Urothelium cell line (cell line): ENCODE results near the gene GARNL3.

ENCODE experiments used
- DNase-seq: peaks from one replicate; pipeline ENCODE4 v3.0.0; 2011; ENCODE audit warnings: low spot score, mixed read lengths
- FAIRE-seq: peaks from 2 replicates; lab custom pipeline; 2011; peaks lifted over from hg19 to GRCh38; lab: Jason Lieb, UNC

GARNL3 gene

DNA sequence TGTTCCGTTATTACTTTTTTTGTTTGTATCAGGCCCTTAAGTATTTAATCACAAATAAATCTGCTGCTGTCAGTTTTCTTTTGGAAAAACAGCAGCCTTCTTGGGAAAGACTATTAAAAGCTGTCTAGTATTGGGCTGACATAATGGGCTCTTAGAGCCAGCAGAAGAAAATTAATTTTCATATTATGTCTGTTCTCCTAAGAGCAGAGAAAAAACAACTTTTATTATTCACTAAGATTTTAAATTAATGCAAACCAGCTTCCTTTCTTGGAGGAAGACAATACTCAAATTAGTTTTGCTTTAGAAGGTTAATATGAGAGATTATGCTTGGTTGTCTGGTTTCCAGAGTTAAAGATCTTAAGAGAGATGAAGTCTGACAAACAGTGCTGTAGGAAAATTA lies 30.6 kb upstream of the GARNL3 start:
- DNase-seq = no peak
- FAIRE-seq = no peak

- no peak for FAIRE-seq
- DNase-seq = no peak
Measured at GRCh38 chr9:127237801-127238200, 26.8 kb upstream of the GARNL3 start.

- DNase-seq (no peak), FAIRE-seq (no peak)
Measured at GRCh38 chr9:127241354-127241753, 23.2 kb upstream of the GARNL3 start.

GRCh38 chr9:127244609-127245601 lies 19.7 kb upstream of the GARNL3 start:
- FAIRE-seq (no peak), DNase-seq (peak; percentile 76)

DNA sequence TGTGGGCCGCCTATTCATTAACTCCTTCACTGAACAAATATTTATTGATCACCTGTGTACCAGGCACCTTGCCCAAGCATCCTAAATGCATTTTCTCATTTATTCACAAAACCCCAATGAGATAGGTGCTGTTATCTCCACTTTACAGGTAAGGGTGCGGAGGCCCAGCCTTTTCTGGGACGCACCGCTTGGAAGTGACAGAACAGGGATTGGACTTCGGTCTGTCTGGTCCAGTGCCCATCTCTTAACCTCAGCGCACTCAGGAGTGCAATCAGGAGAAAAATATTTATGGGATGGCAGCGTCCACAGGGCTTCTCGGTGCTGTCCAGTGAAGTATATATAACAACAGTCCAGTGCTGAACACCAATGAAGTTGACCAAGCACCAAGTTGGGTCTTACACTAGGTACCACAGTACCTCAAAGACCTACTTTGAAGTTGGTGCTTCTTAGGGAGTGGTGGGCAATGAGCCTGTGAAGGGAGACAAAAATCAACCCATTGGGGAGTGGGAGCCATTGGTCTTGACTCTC lies 18.9 kb upstream of the GARNL3 start:
- FAIRE-seq = no peak
- DNase-seq = no peak

GRCh38 chr9:127248241-127248640 lies 16.3 kb upstream of the GARNL3 start:
- DNase-seq (no peak), FAIRE-seq (no peak)

DNA sequence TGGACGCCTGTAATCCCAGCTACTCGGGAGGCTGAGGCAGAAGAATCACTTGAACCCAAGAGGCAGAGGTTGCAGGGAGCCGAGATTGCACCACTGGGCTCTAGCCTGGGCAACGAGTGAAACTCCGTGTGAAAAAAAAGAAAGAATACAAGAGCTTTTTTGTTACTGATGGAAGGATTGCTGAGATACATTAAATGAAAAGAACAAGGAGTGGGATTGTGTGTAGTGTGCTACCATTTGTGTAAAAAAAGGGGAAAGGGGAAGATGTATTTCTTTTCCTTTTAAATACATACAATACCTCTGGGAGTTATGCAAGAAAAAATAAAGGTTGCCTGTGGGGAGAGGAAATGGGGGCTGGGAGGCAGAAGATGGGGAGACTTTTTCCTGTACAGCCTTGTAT lies 14.7 kb upstream of the GARNL3 start:
- DNase-seq (no peak), FAIRE-seq (no peak)

- FAIRE-seq (no peak), DNase-seq (no peak)
Measured at GRCh38 chr9:127250896-127251391, 13.6 kb upstream of the GARNL3 start.

GRCh38 chr9:127252410-127253318 lies 11.9 kb upstream of the GARNL3 start:
- FAIRE-seq (no peak), DNase-seq (no peak)

GRCh38 chr9:127253446-127253845 lies 11.1 kb upstream of the GARNL3 start:
- FAIRE-seq (no peak), DNase-seq (no peak)

DNA sequence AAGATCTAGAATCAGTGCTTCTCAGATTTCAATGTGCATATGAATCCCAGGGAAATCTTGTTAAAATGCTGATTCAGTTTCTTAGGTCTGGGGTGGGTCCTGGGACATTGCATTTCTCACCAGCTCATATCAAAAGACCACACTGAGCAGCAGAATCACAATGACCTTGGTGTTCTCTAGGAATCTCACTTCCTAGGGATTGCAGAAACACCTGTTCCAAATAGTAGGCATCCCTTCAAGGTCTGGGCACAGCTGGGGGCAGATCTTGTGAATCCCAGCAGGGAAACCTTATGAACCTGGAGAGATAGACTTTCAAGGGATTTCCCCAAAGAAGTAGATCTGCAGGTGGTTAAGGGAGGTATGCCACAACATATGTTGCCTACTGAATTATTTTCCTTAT lies 8.9 kb upstream of the GARNL3 start:
- FAIRE-seq (no peak), DNase-seq (no peak)

DNA sequence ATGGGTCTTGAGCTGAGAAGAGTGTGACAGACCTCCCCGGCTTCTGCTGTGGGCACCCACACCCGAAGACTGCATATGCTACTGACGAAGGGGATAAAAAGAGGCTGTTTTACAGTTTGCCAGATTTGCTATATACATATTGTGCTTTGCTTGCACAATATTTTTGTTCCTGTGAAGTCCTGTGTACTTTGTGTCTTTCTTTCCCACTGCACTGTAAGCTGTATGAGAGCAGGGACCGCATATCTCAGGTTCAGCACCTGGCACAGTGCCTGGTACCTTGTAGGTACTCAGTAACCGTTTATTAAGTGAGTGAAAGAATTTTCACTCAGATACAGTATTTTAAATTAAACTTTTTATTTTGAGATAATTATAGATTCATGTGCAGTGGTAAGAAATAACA lies 8.2 kb upstream of the GARNL3 start:
- no peak for DNase-seq
- FAIRE-seq = no peak

DNA sequence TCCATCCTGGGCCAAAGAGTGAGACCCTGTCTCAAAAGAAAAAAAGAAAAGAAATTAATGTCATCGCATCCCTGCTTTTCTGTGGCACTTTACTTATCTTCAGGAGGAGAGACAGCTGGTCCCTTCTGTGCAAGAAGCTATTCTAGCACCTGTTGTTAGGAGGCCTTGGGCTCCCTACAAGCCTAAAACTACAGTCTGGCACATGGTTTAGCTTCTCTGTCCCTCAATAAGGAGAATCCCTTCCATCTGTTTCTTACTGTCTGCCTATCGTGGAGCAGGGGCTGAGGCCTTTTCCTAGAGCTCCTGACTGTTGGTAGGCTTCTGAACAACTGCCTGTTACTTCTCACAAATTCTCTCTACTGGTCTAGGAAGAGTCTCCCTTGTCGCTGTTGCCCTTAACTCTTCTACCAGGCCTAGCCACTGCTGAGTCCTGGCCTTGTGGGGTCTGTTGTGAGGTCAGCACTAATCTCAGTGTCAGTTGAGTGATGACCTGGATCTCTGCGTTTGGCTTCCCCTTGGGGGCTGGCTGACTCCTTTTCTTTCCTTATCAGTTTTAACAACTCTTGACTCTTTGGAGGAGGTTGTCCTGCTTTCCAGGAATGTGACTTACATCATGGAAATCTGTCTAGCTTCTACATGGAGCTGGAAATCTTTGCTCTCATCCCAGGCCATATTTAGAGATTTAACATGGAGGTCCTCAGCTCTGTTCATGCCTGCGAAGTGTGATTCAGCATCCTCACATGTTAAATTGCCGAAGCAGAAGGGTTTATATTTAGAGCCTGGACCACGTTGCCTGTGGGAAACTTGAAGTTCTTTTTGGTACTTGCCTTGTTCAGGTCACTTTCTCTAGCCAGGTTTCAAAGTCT lies 5.7 kb upstream of the GARNL3 start:
- DNase-seq (no peak), FAIRE-seq (no peak)

DNA sequence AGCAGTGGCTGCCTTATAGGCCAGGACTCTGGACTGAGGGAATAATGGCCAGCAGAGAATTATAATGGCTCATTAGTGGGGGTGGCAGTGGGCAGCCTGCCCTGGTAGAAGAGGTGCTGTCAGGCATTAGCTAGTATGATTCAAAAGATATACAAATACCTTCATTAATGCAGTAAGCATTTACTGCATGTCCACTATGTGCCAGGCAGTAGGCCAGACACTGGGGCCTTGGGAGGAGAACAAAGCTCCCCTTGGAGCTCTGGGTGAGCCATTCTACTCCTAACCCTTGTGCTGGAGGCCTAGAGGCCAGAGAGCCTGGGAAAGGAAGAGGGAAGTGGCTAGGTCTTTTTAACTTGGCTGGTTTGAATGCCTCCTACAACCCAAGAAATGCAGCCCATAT lies 2.0 kb upstream of the GARNL3 start:
- FAIRE-seq (no peak), DNase-seq (no peak)

DNA sequence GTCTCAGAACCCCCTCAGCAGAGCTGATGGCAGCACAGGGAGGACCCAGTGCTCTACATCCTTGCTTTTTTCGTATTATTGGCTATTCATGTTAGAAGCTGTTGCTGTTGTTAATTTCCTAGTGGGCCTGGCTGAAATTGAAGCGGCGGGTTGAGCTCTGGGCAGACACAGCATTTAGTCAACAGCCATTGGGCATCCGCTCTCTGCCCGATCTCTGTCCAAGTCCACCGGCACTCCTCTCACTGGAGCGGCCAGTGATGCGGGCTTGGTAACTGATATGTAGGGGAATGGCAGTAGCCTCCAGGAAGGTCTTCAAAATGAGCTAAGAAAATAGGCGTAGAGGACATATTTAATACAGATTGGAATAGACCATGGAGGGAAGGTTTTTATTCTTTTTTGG lies 1.3 kb upstream of the GARNL3 start:
- no peak for FAIRE-seq
- DNase-seq = no peak

GRCh38 chr9:127263664-127264063 lies 910 bp upstream of the GARNL3 start:
- FAIRE-seq (no peak), DNase-seq (no peak)

GRCh38 chr9:127267793-127268525 lies 3.4 kb downstream of the GARNL3 start:
- FAIRE-seq (no peak), DNase-seq (no peak)

DNA sequence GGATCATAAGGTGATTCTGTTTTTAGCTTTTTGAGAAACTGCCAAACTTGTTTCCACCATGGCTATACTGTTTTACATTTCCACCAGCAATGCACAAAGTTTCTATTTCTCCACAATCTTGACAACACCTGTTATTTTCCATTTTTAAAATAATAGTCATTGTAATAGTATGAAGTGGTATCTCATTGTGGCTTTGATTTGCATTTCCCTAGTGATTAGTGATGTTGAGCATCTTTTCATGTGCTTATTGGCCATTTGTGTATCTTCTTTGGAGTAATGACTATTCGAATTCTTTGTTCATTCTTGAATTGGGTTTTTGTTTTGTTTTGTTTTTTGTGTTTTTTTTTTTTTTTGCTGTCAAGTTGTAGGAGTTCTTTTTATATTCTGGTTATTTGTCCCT lies 4.9 kb downstream of the GARNL3 start:
- DNase-seq = no peak
- no peak for FAIRE-seq

DNA sequence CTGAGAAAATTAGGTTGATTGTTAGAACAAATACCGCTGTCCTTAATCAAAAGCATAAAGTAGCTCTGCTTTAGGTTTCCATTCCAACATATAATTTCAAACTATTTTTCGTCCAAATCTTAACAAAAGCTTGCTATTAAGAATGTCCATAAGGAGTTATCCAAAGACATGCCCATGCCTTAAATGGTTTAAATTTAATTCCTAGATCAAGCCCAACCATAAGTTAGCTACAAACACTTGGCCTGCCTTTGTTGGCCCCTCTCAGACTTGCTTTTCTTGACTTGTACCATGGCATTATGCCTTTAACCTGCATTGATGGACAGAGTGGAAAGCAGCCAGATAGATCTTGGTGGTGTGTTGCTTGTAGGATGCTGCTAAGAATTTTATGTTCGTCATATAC lies 8.8 kb downstream of the GARNL3 start:
- no peak for FAIRE-seq
- DNase-seq = no peak

- DNase-seq (no peak), FAIRE-seq (no peak)
Measured at GRCh38 chr9:127277099-127277498, 12.5 kb downstream of the GARNL3 start.
